Measurements from ENCODE around the gene DTNB.

Gene DTNB

GRCh38 chr2:25369876-25370275 is 303.5 kb downstream of the DTNB start:
- DNase-seq (ENCODE audit: low spot score), result no peak

GRCh38 chr2:25369439-25369838 is 303.9 kb downstream of the DTNB start:
- no peak for DNase-seq (ENCODE audit: low spot score)

GRCh38 chr2:25368660-25369059 is 304.7 kb downstream of the DTNB start:
- DNase-seq (ENCODE audit: low spot score), result no peak

- no peak for DNase-seq (ENCODE audit: low spot score)
These were observed 306.1 kb downstream of the DTNB start for GRCh38 chr2:25367296-25367695.

GRCh38 chr2:25366629-25367028 is 306.7 kb downstream of the DTNB start:
- DNase-seq (ENCODE audit: low spot score), result no peak

GRCh38 chr2:25365241-25365640 is 308.1 kb downstream of the DTNB start:
- no peak for DNase-seq (ENCODE audit: low spot score)

GRCh38 chr2:25363733-25364132 is 309.6 kb downstream of the DTNB start:
- DNase-seq (ENCODE audit: low spot score), result no peak

GRCh38 chr2:25362434-25363145 is 310.8 kb downstream of the DTNB start:
- DNase-seq (ENCODE audit: low spot score), result no peak

- peak; percentile 95 for DNase-seq (ENCODE audit: low spot score)
These were observed 311.3 kb downstream of the DTNB start for GRCh38 chr2:25362049-25362433.

GRCh38 chr2:25361261-25362048 is 311.9 kb downstream of the DTNB start:
- DNase-seq (ENCODE audit: low spot score), result no peak

GRCh38 chr2:25358836-25359235 is 314.5 kb downstream of the DTNB start:
- DNase-seq (ENCODE audit: low spot score), result no peak

- DNase-seq (ENCODE audit: low spot score), result no peak
These were observed 315.0 kb downstream of the DTNB start for GRCh38 chr2:25358249-25358815.

GRCh38 chr2:25356088-25356487 is 317.3 kb downstream of the DTNB start:
- no peak for DNase-seq (ENCODE audit: low spot score)

GRCh38 chr2:25355270-25355669 is 318.1 kb downstream of the DTNB start:
- no peak for DNase-seq (ENCODE audit: low spot score)

GRCh38 chr2:25354116-25354515 is 319.3 kb downstream of the DTNB start:
- DNase-seq (ENCODE audit: low spot score), result no peak

- peak; percentile 72 for DNase-seq (ENCODE audit: low spot score)
These were observed 324.0 kb downstream of the DTNB start for GRCh38 chr2:25349397-25349796.

- DNase-seq (ENCODE audit: low spot score), result peak; percentile 52
These were observed 325.5 kb downstream of the DTNB start for GRCh38 chr2:25347846-25348245.

GRCh38 chr2:25347205-25347815 is 326.1 kb downstream of the DTNB start:
- DNase-seq (ENCODE audit: low spot score), result no peak

GRCh38 chr2:25343187-25343825 is 330.1 kb downstream of the DTNB start:
- no peak for DNase-seq (ENCODE audit: low spot score)

- peak; percentile 94 for DNase-seq (ENCODE audit: low spot score)
These were observed 330.8 kb downstream of the DTNB start for GRCh38 chr2:25342372-25343186.

- peak; percentile 87 for DNase-seq (ENCODE audit: low spot score)
These were observed 331.5 kb downstream of the DTNB start, which contains the start of gene DNMT3A for GRCh38 chr2:25341753-25342371. Gene DNMT3A (minus strand): TSS chr2:25341925. CDS start chr2:25313984, 27,941 bp downstream.

Measured in AG08396 (cell line).